HG03439 (cell line): Measurements from ENCODE around the gene ADGRG2.
"Not testable (repeated sequence)": the region's sequence is repeated elsewhere in the genome, so short reads cannot be mapped to it uniquely, and the experiment has no call there.

ENCODE experiments used
- ATAC-seq: cut with Tn5 transposase; IDR thresholded peaks from one replicate; pipeline ENCODE4 v1.9.1; 2021; ENCODE audit warnings: mild to moderate bottlenecking, moderate library complexity; ENCODE audit not compliant: unreplicated experiment

The ADGRG2 gene

GRCh38 chrX:19003756-19004155, 118.5 kb downstream of the ADGRG2 start:
- no peak for ATAC-seq

GRCh38 chrX:18998653-18999052, 123.6 kb downstream of the ADGRG2 start:
- ATAC-seq = no peak

DNA sequence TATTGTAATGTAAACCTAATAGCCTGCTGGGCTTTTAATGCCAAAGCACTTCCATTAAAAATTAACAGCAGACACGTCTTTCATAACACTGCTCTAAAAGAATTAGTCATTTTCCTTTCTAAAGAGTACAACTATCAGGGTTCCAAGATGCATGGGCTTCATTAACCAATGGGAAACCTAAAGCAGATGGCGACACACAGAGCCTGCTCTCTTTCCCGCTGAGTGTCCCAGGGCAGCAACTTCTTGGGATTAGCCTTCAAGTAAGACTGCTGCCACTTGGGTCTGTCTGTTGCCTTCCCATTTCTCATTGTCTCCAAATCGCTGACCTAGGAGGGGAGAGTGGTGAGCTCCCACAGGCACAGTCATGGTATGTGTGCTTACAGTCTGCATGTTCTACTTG, 124.4 kb downstream of the ADGRG2 start:
- no peak for ATAC-seq

DNA sequence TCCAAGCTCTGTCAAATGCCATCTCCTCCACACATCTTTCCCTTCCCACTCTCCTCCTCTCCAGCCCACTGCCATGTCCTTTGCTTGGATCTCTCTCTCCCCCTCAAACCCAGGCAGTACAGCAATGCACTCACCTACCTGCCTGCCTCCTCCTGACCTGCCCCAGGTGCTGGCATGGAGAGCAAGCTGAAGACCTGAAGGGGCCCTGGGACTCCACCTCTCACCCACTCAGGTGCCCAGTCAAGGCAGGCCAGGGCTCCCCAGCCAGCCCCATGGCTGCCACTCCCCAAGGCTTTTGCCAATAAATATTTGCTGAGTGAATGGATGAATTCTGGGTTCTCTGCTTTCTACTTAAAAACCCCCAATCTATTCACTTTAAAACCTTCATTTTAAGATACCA, 125.7 kb downstream of the ADGRG2 start:
- ATAC-seq = no peak

DNA sequence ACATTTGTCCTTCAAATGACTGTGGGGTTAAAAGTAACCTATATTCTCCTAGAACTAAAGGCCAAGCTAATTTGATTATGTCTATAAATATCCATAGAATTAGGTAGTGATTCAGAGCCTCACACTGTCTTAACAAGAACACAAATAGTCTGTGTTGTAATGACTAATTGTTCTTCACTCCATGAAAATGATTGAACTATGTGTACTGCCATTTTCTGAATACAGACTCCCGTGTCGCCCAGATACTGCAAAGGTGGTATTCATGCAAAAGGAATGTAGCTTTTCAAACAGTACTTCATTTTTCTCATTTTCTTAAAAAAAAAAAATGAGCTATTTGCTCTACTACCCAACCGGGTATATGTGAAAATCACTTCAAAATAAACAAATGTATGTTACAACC, 127.0 kb downstream of the ADGRG2 start:
- no peak for ATAC-seq

- ATAC-seq = no peak
Observed at GRCh38 chrX:18994713-18995112, 127.6 kb downstream of the ADGRG2 start.

- no peak for ATAC-seq
Observed at GRCh38 chrX:18992829-18993228, 129.4 kb downstream of the ADGRG2 start.

DNA sequence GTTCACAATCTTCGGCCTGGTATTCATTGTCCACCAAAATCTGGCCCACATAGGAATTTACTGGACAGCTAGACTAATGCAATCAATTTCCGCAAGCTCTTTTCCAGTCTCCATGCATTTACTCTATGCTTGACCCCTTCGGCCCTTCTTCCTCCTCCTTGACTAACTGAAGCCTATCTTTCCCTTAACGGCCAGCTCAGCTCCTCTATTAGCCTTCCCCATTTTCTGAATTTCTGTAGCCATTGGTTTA, 137.2 kb downstream of the ADGRG2 start:
- peak; percentile 8 for ATAC-seq

DNA sequence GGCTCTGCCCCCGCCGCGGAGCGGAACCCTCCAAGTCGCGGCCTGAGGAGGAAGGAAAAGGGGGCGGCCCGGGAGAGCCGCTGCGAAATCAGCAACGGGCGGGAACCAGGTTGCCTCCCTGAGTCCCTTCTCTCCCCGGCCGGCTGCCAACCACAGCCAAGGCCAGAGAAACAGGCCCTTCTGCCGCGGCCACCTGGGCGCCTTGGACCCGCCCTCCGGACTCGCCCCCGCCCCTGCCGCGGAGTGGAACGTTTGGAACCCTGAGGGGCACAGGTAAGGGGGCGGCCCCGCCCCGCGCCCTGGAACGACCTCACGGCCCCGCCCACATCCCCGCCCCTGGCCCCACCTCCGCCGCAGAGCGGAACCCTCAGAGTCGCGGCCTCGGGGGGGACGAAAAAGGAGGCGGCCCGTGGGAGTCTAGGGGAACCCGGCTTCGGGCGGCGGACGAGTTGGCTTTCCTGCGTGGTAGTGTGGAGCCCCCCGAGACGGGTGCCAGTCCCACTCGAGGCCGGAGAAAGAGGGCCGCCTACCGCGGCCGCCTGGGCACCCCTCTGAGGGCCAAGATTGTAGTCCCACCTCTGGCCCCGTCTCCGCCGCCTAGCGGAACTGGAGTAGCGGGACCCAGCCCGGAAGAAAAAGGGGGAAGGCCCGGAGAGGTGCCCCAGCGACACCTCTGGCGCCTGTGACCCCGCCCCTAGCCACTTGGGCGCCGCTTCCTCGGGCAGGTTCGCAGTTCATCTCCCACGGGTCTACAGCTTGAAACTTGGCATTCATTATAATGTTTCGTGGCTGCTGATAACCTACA, 137.7 kb downstream of the ADGRG2 start:
- peak; percentile 83 for ATAC-seq

DNA sequence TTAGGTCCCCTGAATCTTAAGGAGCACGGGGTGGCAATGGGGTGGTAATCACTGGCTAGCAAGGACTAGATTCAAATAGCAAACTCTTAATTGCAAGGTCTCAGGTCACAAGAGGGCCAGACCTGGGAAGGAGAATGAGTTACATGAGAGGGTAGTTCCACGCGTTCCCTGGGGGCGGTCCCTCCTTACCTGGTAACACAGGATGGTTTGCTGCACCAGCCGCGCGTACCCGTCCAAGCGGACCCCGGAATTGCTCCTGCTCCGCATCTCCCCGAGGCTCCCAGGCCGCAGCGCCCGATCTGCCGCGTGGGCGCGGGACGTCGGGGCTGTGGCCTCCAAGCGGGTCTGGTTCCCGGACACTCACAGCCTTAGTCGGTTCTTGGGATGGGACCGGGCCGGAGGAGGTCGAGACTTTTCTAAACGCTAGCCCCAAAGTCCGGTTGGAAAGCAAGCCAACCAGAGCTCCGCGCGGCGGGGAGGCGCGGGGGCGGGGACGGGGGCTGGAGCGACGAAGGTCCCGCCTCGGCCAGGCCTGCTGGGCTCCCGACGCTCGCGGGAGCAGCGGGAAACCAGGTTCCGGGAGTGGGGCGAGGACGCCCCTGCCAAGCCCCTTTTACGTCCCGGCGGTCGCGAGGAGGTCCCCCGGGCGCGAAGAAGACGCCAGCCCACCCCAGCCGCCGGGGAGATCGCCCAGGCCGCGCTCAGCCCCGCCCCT, 138.4 kb downstream of the ADGRG2 start, which contains the start of gene PHKA2:
Gene PHKA2, minus strand, starts transcription at position 449 of the 715 bp plus-strand sequence. Its CDS starts 182 bp downstream, at position 267.
- peak; percentile 57 for ATAC-seq

GRCh38 chrX:18981124-18981807, 141.0 kb downstream of the ADGRG2 start:
- ATAC-seq = no peak

GRCh38 chrX:18980262-18980661, 142.0 kb downstream of the ADGRG2 start:
- ATAC-seq = not testable (repeated sequence)

- no peak for ATAC-seq
Observed at GRCh38 chrX:18974993-18975392, 147.3 kb downstream of the ADGRG2 start.

DNA sequence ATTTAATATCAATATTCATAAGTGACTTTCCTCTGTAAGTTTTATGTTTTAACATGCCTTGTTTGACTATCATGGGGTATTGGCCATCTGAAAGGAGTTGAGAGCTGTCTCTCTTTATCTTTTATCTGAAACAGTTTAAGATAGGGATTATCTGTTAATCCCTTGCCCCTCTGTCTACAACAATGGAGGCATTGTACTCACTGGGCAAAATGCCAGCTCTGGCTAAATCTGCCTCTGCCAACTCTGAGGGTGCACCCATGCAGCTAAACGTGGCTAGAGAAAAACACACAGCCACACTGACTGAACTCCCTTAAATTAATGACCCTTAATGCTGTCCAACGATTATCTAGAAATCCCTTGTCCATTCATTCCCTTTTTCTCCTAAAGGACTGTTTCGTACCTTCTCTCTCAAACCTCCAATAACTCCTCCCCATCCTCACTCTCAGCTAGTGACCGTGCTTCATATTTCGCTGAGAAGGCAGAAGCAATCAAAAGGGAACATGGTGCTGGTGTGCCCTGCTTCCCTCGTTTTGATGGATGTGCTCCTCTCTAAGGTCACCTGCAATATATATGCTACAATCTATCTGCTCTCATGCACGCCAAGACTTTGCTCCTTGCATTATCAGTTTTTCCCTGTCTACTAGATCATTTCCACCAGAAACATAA, 148.6 kb downstream of the ADGRG2 start:
- no peak for ATAC-seq

DNA sequence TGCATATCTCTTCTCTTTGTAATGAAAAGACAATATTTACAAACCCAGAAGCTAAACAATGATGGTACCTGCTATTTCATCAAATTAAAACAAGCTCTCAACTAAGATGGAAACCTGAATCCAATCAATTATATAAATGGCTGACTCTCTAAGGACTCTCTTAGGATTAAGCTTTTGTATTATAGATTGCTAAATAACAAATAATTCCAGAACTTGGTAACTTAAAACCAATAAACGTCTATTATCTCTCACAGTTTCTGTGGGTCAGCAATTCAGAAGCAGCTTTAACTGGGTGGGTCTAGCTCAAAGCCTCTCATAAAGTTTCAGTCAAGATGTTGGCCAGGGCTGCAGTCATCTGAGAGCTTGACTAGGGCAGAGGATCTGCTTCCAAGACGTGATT, 150.8 kb downstream of the ADGRG2 start:
- ATAC-seq = no peak

DNA sequence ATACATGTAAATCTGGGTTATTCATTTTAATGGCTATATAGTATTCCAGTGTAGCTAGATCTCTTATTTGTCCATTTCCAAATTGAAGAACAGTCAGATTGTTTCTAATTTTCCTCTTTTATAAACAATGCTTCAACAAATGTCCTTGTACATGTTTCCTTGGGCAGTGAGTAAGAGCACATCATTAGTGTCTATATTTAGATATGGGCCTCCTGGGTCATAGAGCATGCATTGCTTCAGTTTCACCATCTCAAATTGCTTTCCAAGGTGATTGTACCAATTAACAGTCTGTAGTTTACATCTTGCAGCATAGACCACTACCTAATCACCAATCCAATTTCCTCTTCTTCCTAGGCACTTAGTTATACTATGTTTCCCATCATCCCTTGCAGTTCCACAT, 151.8 kb downstream of the ADGRG2 start:
- ATAC-seq = no peak

DNA sequence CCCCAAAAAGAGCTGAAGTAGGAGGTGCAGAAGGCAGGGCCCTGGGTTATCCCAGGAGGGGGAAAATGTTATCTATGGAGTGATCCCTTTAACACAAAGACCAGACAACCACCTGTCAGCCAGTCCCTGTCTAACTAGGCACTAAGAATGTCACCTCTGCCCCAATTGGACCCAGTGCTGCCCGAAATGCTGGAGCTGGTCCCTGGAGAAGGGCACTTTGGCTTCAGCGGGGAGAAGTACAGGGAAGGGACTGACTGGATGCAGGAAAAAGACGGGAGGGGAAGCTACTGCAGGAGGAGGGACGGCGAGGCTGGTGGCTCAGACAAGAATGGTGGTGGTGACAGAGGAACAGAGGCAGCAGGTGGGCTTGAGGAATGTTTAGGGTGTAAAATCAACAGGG, 155.6 kb downstream of the ADGRG2 start:
- ATAC-seq = no peak

- no peak for ATAC-seq
Observed at GRCh38 chrX:18964901-18965300, 157.4 kb downstream of the ADGRG2 start.

DNA sequence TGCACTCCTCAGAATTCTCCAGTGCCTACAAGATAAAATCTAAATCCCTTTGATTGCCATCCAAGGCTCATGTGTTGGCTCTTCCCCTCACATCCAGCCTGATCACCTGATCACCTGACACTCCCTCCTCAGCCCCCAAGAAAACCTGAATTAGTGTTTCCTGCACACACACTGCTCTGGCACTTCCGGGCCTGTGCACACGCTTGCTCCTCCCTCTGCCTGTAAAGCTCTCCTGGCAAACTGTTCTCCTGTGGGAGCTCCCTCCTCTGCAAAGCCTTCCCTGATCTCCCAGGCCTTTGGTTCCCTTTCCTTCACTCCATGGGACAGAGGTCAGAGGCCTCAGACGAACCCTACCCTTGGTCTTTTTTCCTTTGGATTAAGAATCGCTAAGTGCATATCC, 158.2 kb downstream of the ADGRG2 start:
- ATAC-seq = no peak

DNA sequence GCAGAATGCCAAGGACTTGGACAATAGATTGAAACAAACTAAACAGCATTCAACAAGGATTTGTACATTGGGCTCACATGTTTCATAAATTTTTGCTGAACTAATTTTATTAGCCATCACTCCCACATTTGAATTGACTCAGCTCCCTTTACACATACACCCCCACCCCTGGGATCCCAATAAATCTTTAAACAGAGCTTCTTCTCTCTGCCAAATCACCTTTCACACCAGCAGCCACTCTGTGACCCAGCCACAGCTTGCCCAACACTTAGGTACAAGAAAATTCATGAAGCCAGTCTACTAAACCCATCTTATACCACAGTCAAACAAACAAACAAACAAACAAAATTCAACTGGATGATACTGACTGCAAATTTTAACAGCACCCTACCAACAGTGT, 159.9 kb downstream of the ADGRG2 start:
- ATAC-seq = no peak

DNA sequence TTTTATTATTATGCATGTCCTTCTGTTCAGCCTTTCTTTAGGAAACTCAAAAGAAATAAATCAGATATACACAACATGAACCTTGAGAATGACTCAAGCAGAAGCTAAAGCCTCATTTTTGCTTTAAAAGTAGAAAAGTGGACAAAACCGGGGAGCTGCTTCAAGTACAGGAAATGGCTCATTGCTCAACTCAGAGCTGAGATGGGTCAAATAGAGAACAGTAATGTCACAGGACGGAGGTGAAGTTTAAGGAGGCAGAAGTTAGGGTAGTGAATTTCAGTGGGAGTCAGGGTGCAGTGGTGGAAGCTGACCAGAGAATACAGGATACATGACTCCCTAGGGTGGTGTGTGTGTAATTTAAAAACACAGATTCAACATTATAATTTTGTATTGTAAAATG, 160.6 kb downstream of the ADGRG2 start:
- ATAC-seq = no peak
